Esophagus muscularis mucosa (tissue), 2 donors: ENCODE data around the gene MARK3.

Experiments
- EP300 ChIP-seq: sonication (generic); formaldehyde crosslinking; IDR thresholded peaks from one replicate; pipeline ENCODE4 v1.6.1; 2017; ENCODE audit warnings: antibody characterized with exemption
- POLR2A ChIP-seq: fragments of 450-650 bp; IDR thresholded peaks from one replicate; pipeline ENCODE4 v1.6.1; 2017; ENCODE audit warnings: antibody characterized with exemption, moderate library complexity, mild to moderate bottlenecking, low read depth

- TF ChIP-seq POLR2A (no peak), EP300 (no peak)
Measured at GRCh38 chr14:103392572-103392971, 7.4 kb downstream of the MARK3 start.
